HepG2 (cell line): ENCODE data around the gene CTNNA2. TPM values are rescaled to one million over a fixed set of nuclear protein-coding genes. Genes with fewer than 3 reads are reported as not detected.

Experiments
- ATAC-seq: fragments of 200-7000 bp; cut with Tn5 transposase; 3 replicates; pipeline ENCODE4 v1.9.1; 2020; ENCODE audit warnings: mild to moderate bottlenecking, moderate library complexity
- BruUV-seq: library from RNA; stranded (reverse); fragments of 400-500 nt; replicated peaks from 2 replicates; lab custom pipeline; 2021; lab: Mats Ljungman, UMichigan
- CTCF ChIA-PET: fragments of 300-600 bp; formaldehyde crosslinking; extraction: SDS; loops from one replicate; lab custom pipeline; 2021; ENCODE audit warnings: low total read pairs, inconsistent platforms, low intra/inter-chr PET ratio; lab: Yijun Ruan, JAX
- POLR2A ChIA-PET: fragments of 350-600 bp; sonication (Branson Sonifier 250); formaldehyde crosslinking; loops from one replicate; lab custom pipeline; 2020; ENCODE audit warnings: antibody characterized with exemption, inconsistent platforms; lab: Yijun Ruan, JAX
- DNase-seq: peaks from one replicate; pipeline ENCODE4 v3.0.0-alpha.2; 2015; ENCODE audit warnings: low spot score
- FAIRE-seq: peaks from 3 replicates; lab custom pipeline; 2011; peaks lifted over from hg19 to GRCh38; lab: Jason Lieb, UNC
- H2AFZ ChIP-seq: one replicate; pipeline ENCODE4 v1.6.1; 2011; ENCODE audit warnings: low read length, inconsistent platforms
- H3K27ac ChIP-seq: fragments of 300-600 bp; 3 replicates; pipeline ENCODE4 v1.8.0; 2011; ENCODE audit warnings: mixed run types, mild to moderate bottlenecking, mixed read lengths, low read length, inconsistent platforms; ENCODE audit not compliant: insufficient read depth; ENCODE audit errors: extremely low read length
- H3K27me3 ChIP-seq, 2 experiments: fragments of 200-600 bp in 1 of 2; 2 replicates in 1 of 2; 3 replicates in 1 of 2; pipeline versions ENCODE4 v1.6.0 to v1.8.0; 2011; ENCODE audit warnings: low read length in 2 of 2, mild to moderate bottlenecking in 2 of 2, moderate library complexity in 2 of 2, inconsistent platforms in 1 of 2; ENCODE audit not compliant: insufficient read depth in 2 of 2, control insufficient read depth in 1 of 2
- H3K36me3 ChIP-seq, 2 experiments: fragments of 200-600 bp in 1 of 2; replicated peaks in 1 of 2; 2 replicates in 1 of 2; 3 replicates in 1 of 2; pipeline versions ENCODE4 v1.5.1 to v1.8.0; 2011; ENCODE audit warnings: low read length in 2 of 2, inconsistent platforms in 1 of 2; ENCODE audit not compliant: insufficient read depth in 2 of 2, control insufficient read depth in 1 of 2
- H3K4me1 ChIP-seq: 2 replicates; pipeline ENCODE4 v1.5.1; 2012; ENCODE audit warnings: low read length, inconsistent platforms; ENCODE audit not compliant: insufficient read depth
- H3K4me2 ChIP-seq: 2 replicates; pipeline ENCODE4 v1.6.0; 2011; ENCODE audit warnings: low read depth, low read length, inconsistent platforms
- H3K4me3 ChIP-seq, 3 experiments: fragments of 200-600 bp in 1 of 3; sonication (generic), shearing (Covaris generic) in 1 of 3; replicated peaks in 1 of 3; 2 replicates each; pipeline ENCODE4 v1.5.1; 2011 to 2016; ENCODE audit warnings: low read length in 3 of 3, inconsistent platforms in 2 of 3, low read depth in 2 of 3, mild to moderate bottlenecking in 2 of 3, control low read depth in 1 of 3, mixed read lengths in 1 of 3; ENCODE audit not compliant: insufficient read depth in 1 of 3
- H3K79me2 ChIP-seq: one replicate; pipeline ENCODE4 v1.6.1; 2011; ENCODE audit warnings: low read length, inconsistent platforms; ENCODE audit not compliant: insufficient read depth
- H3K9ac ChIP-seq: 2 replicates; pipeline ENCODE4 v1.6.0; 2011; ENCODE audit warnings: mild to moderate bottlenecking, low read depth, low read length, inconsistent platforms; ENCODE audit not compliant: insufficient read depth
- H3K9me3 ChIP-seq: 2 replicates; pipeline ENCODE4 v1.5.1; 2012; ENCODE audit warnings: mild to moderate bottlenecking, low read length
- H4K20me1 ChIP-seq: 2 replicates; pipeline ENCODE4 v1.6.0; 2011; ENCODE audit warnings: inconsistent platforms, mild to moderate bottlenecking, low read length, moderate library complexity; ENCODE audit not compliant: insufficient read depth
- ATF5 ChIP-seq: sonication (generic); formaldehyde crosslinking; IDR thresholded peaks from 2 replicates; pipeline ENCODE4 v1.4.0; 2020; ENCODE audit warnings: mild to moderate bottlenecking, low read depth, missing genetic modification reagents
- PLRG1 ChIP-seq: fragments of 450-650 bp; conservative IDR thresholded peaks from 2 replicates; pipeline ENCODE4 v1.6.1; 2016
- RERE ChIP-seq: IDR thresholded peaks from 2 replicates; pipeline ENCODE4 v1.6.1; 2016; ENCODE audit warnings: low read depth, missing genetic modification reagents, missing compliant biosample characterization
- SCMH1 ChIP-seq: sonication (generic); formaldehyde crosslinking; IDR thresholded peaks from 2 replicates; pipeline ENCODE4 v1.9.0; 2021; ENCODE audit warnings: missing genetic modification reagents, mild to moderate bottlenecking, borderline replicate concordance
- ZNF10 ChIP-seq: sonication (generic); formaldehyde crosslinking; IDR thresholded peaks from 2 replicates; pipeline ENCODE4 v1.4.0; 2020; ENCODE audit warnings: mild to moderate bottlenecking, low read depth, missing genetic modification reagents, borderline replicate concordance
- ZNF138 ChIP-seq: sonication (generic); formaldehyde crosslinking; IDR thresholded peaks from 2 replicates; pipeline ENCODE4 v1.5.0; 2020; ENCODE audit warnings: mild to moderate bottlenecking, low read depth, missing genetic modification reagents
- ZNF232 ChIP-seq: sonication (generic); formaldehyde crosslinking; IDR thresholded peaks from 2 replicates; pipeline ENCODE4 v1.4.0; 2020; ENCODE audit warnings: missing genetic modification reagents, borderline replicate concordance
- ZNF33A ChIP-seq: sonication (generic); formaldehyde crosslinking; IDR thresholded peaks from 2 replicates; pipeline ENCODE4 v1.5.1; 2020; ENCODE audit warnings: missing genetic modification reagents, mild to moderate bottlenecking, moderate library complexity, borderline replicate concordance
- ZNF567 ChIP-seq: sonication (generic); formaldehyde crosslinking; IDR thresholded peaks from 2 replicates; pipeline ENCODE4 v1.8.1; 2023; ENCODE audit warnings: mild to moderate bottlenecking, missing genetic modification reagents, borderline replicate concordance
- ZNF615 ChIP-seq: sonication (generic); formaldehyde crosslinking; IDR thresholded peaks from 2 replicates; pipeline ENCODE4 v1.5.0; 2020; ENCODE audit warnings: mild to moderate bottlenecking, missing genetic modification reagents, borderline replicate concordance
- ZNF652 ChIP-seq: IDR thresholded peaks from 2 replicates; pipeline ENCODE4 v1.6.1; 2016; ENCODE audit warnings: low read depth, borderline replicate concordance
- in situ Hi-C: cut with HindIII; loops from 2 replicates; pipeline ENCODE4 v1.10.0; 2017; ENCODE audit warnings: low pct_unique_long_range_greater_than_20kb; ENCODE audit not compliant: extremely low pct_ligation_motif_present
- intact Hi-C: fragments of 100-400 bp; cut with micrococcal nuclease; formaldehyde crosslinking; loops from one replicate; pipeline ENCODE4 v1.10.0; 2022; ENCODE audit not compliant: unreplicated experiment
- polyA plus RNA-seq, 8 experiments: library from polyadenylated mRNA; depleted of rRNA in 3 of 8; stranded (reverse) in 7 of 8; unstranded in 1 of 8; fragments of >200 nt; fragmentation: Illumina TruSeq in 4 of 8; extraction: Trizol in 4 of 8; gene quantifications; 2 replicates each; pipeline versions ENCODE4 v1.2.1 to v1.2.3, GENCODE V29; 2011 to 2016; ENCODE audit warnings: low read depth in 4 of 8, missing spikeins in 1 of 8, mixed read lengths in 1 of 8; ENCODE audit not compliant: insufficient read depth in 1 of 8
- total RNA-seq, 5 experiments: library from RNA; depleted of rRNA; stranded (reverse); fragments of >200 nt; fragmentation: Illumina TruSeq; extraction: Trizol; gene quantifications; 2 replicates each; pipeline ENCODE4 v1.2.3, GENCODE V29; 2016; ENCODE audit warnings: low read depth in 1 of 5
- TF ChIP-seq, protein P1 (sequence below): sonication (generic); formaldehyde crosslinking; IDR thresholded peaks from 2 replicates; pipeline ENCODE4 v1.9.0; 2021; ENCODE audit warnings: missing genetic modification reagents, borderline replicate concordance

CTNNA2 gene
- total and polyA plus RNA-seq, 2 of the 13 experiments (the other 11 are each of a cell fraction or from before 2014, with no cell fraction given) = not detected

- H3K4me2 ChIP-seq = no peak overlapping the region
- no peak for TF ChIP-seq ZNF138 (CRISPR knock-in tag)
- TF ChIP-seq ZNF33A (CRISPR knock-in tag) = no peak
- TF ChIP-seq ZNF232 (CRISPR knock-in tag) = no peak
- TF ChIP-seq, protein P1, sequence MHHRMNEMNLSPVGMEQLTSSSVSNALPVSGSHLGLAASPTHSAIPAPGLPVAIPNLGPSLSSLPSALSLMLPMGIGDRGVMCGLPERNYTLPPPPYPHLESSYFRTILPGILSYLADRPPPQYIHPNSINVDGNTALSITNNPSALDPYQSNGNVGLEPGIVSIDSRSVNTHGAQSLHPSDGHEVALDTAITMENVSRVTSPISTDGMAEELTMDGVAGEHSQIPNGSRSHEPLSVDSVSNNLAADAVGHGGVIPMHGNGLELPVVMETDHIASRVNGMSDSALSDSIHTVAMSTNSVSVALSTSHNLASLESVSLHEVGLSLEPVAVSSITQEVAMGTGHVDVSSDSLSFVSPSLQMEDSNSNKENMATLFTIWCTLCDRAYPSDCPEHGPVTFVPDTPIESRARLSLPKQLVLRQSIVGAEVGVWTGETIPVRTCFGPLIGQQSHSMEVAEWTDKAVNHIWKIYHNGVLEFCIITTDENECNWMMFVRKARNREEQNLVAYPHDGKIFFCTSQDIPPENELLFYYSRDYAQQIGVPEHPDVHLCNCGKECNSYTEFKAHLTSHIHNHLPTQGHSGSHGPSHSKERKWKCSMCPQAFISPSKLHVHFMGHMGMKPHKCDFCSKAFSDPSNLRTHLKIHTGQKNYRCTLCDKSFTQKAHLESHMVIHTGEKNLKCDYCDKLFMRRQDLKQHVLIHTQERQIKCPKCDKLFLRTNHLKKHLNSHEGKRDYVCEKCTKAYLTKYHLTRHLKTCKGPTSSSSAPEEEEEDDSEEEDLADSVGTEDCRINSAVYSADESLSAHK = no peak
- no peak for TF ChIP-seq ZNF615
- TF ChIP-seq ZNF652 (CRISPR knock-in tag) = no peak
- no peak for TF ChIP-seq ATF5 (CRISPR knock-in tag)
- no peak for TF ChIP-seq SCMH1
- TF ChIP-seq ZNF10 = no peak
- TF ChIP-seq RERE = no peak
- no peak for TF ChIP-seq ZNF567 (CRISPR knock-in tag)
- TF ChIP-seq PLRG1 = no peak
Observed at GRCh38 chr2:79901161-79901560, 388.3 kb downstream of the CTNNA2 start.

More at GRCh38 chr2:79901161-79901560, 388.3 kb downstream of the CTNNA2 start:
- no peak for ATAC-seq
- H3K9ac ChIP-seq = no peak overlapping the region
- no peak overlapping the region for H2AFZ ChIP-seq
- DNase-seq = no peak
- intact Hi-C loops (loop anchor here (2.0 kb wide), 1 partner anchor 40 kb away; no protein-coding TSS in a partner anchor), in situ Hi-C loops (no loop called here)
- no peak overlapping the region for H3K4me3 ChIP-seq
- no peaks in the 10 kb centered on the region for H3K4me1 ChIP-seq
- no TSS peak for BruUV-seq
- no peaks in the 10 kb centered on the region for H3K9me3 ChIP-seq
- H3K27ac ChIP-seq = no peak overlapping the region
- H4K20me1 ChIP-seq = no peaks in the 10 kb centered on the region
- peaks cover 0 to 13% of the 10 kb centered on the region in 2 experiments; a peak in 2 of 5 replicates for H3K27me3 ChIP-seq
- FAIRE-seq = no peak
- no peaks in the 10 kb centered on the region for H3K36me3 ChIP-seq
- POLR2A ChIA-PET = no interaction called here
- no peaks in the 10 kb centered on the region for H3K79me2 ChIP-seq
- CTCF ChIA-PET = no interaction called here
